Keratinocyte (primary cell): ENCODE data around the gene JMJD7. TPM values are rescaled to one million over a fixed set of nuclear protein-coding genes. Genes with fewer than 3 reads are reported as not detected.

ENCODE experiments used
- DNase-seq: peaks from one replicate; pipeline ENCODE4 v3.0.0-alpha.2; 2011; ENCODE audit warnings: low read depth, missing footprints, low spot score
- FAIRE-seq: peaks from 2 replicates; lab custom pipeline; 2011; peaks lifted over from hg19 to GRCh38; lab: Jason Lieb, UNC
- H2AFZ ChIP-seq: 2 replicates; pipeline ENCODE4 v1.6.0; 2012; ENCODE audit warnings: low read length, control low read depth, inconsistent platforms; ENCODE audit not compliant: control insufficient read depth
- H3K27ac ChIP-seq: 2 replicates; pipeline ENCODE4 v1.5.1; 2011; ENCODE audit warnings: low read length; ENCODE audit not compliant: control insufficient read depth, insufficient read depth
- H3K27me3 ChIP-seq: 3 replicates; pipeline ENCODE4 v1.6.0; 2011; ENCODE audit warnings: low read length; ENCODE audit not compliant: control insufficient read depth, insufficient read depth; ENCODE audit errors: extremely low read depth
- H3K36me3 ChIP-seq, 2 experiments: 2 replicates in 1 of 2; 3 replicates in 1 of 2; pipeline ENCODE4 v1.5.1; 2011; ENCODE audit warnings: low read length in 2 of 2, mild to moderate bottlenecking in 1 of 2; ENCODE audit not compliant: control insufficient read depth in 2 of 2, insufficient read depth in 2 of 2; ENCODE audit errors: extremely low read depth in 1 of 2
- H3K4me1 ChIP-seq: 3 replicates; pipeline ENCODE4 v1.5.1; 2011; ENCODE audit warnings: low read length; ENCODE audit not compliant: control insufficient read depth, insufficient read depth; ENCODE audit errors: extremely low read depth
- H3K4me2 ChIP-seq: 3 replicates; pipeline ENCODE4 v1.6.0; 2011; ENCODE audit warnings: low read depth, low read length; ENCODE audit not compliant: control insufficient read depth, insufficient read depth; ENCODE audit errors: extremely low read depth
- H3K4me3 ChIP-seq, 3 experiments: fragments of 200-600 bp in 1 of 3; sonication (generic) in 1 of 3; 2 replicates in 2 of 3; 3 replicates in 1 of 3; pipeline ENCODE4 v1.5.1; 2011 to 2016; ENCODE audit warnings: low read length in 3 of 3, mild to moderate bottlenecking in 3 of 3, control low read depth in 2 of 3, inconsistent platforms in 1 of 3, low read depth in 1 of 3, mixed read lengths in 1 of 3, mixed run types in 1 of 3, moderate library complexity in 1 of 3; ENCODE audit not compliant: control insufficient read depth in 2 of 3, insufficient read depth in 2 of 3; ENCODE audit errors: extremely low read depth in 1 of 3
- H3K79me2 ChIP-seq: 2 replicates; pipeline ENCODE4 v1.6.0; 2012; ENCODE audit warnings: low read length; ENCODE audit not compliant: control insufficient read depth, insufficient read depth
- H3K9ac ChIP-seq: 3 replicates; pipeline ENCODE4 v1.6.0; 2011; ENCODE audit warnings: low read length; ENCODE audit not compliant: control insufficient read depth, insufficient read depth; ENCODE audit errors: extremely low read depth
- H3K9me1 ChIP-seq: 3 replicates; pipeline ENCODE4 v1.6.0; 2011; ENCODE audit warnings: low read length; ENCODE audit not compliant: control insufficient read depth, insufficient read depth; ENCODE audit errors: extremely low read depth
- H3K9me3 ChIP-seq: 2 replicates; pipeline ENCODE4 v1.5.1; 2012; ENCODE audit warnings: low read depth, low read length; ENCODE audit not compliant: control insufficient read depth
- H4K20me1 ChIP-seq: 3 replicates; pipeline ENCODE4 v1.6.0; 2011; ENCODE audit warnings: low read length; ENCODE audit not compliant: control insufficient read depth, insufficient read depth; ENCODE audit errors: extremely low read depth
- EZH2 ChIP-seq: IDR thresholded peaks from one replicate; pipeline ENCODE4 v1.6.1; 2012; ENCODE audit warnings: inconsistent platforms, mild to moderate bottlenecking, low read length, moderate library complexity
- dilution Hi-C: fragments of 300-500 bp; cut with MboI; formaldehyde crosslinking; loops from one replicate; pipeline ENCODE4 v1.7.0; 2020; ENCODE audit warnings: low sequenced_read_pairs; ENCODE audit not compliant: extremely low pct_ligation_motif_present
- polyA plus RNA-seq, 5 experiments: library from polyadenylated mRNA; depleted of rRNA in 3 of 5; stranded (reverse) in 3 of 5; stranded (forward) in 1 of 5; unstranded in 1 of 5; fragments of >200 nt; gene quantifications; 1 replicate in 1 of 5; 2 replicates in 3 of 5; 3 replicates in 1 of 5; pipeline versions ENCODE4 v1.2.1 to v1.2.3, GENCODE V29; 2011 to 2012; ENCODE audit warnings: missing spikeins in 2 of 5, low read depth in 1 of 5, low replicate concordance in 1 of 5
- TF ChIP-seq, protein P1 (sequence below), 3 experiments: IDR thresholded peaks in 1 of 3; conservative IDR thresholded peaks in 1 of 3; optimal IDR thresholded peaks in 1 of 3; 2 replicates in 2 of 3; 3 replicates in 1 of 3; pipeline versions ENCODE3 to v1.5.1; 2011; ENCODE audit warnings: low read length in 3 of 3, mild to moderate bottlenecking in 3 of 3, moderate library complexity in 2 of 3, control low read depth in 1 of 3, inconsistent platforms in 1 of 3; ENCODE audit not compliant: insufficient read depth in 2 of 3; ENCODE audit errors: extremely low read depth in 1 of 3

Gene JMJD7
- polyA plus RNA-seq, 1 donor (not counting 4 experiments of a cell fraction or from before 2014, with no cell fraction given), result 8.2 TPM

DNA sequence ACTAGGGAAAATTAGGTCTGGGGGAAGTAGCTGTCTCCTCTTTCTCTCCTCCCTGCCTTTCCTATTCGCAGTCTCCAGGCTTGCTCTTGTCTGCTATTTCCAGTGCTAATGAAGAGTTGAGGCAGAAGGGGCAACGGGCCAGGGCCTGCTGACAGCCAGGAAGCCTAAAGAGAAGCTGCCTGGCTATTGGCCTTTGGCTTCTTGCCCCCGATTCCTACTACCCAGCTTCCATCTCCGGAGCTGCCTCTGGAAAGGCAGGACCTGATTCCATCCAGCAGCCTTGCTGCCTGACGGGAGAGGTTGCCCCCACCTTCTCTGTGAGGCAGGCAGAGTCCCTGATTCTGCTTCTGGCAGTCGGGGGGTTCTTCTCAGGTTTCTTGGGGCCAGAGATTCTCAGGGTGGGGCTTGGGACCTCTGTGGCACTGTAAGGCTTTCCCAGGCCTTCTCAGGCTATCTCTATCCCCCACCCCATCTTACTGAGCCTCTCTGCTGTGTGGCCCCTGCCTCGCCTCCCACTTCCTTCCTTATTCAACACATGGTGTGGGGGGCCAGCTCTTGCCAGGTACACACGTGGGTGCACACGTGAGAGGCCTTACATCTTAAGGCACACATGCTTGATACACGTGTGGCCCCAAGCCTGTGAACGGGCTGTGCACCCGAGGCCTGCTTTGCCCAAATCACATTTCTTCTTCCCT, 18.2 kb upstream of the JMJD7 start:
- H3K9me3 ChIP-seq, result no peaks in the 10 kb centered on the region
- DNase-seq, result no peak
- FAIRE-seq, result no peak
- TF ChIP-seq EZH2, result no peak
- TF ChIP-seq, protein P1, sequence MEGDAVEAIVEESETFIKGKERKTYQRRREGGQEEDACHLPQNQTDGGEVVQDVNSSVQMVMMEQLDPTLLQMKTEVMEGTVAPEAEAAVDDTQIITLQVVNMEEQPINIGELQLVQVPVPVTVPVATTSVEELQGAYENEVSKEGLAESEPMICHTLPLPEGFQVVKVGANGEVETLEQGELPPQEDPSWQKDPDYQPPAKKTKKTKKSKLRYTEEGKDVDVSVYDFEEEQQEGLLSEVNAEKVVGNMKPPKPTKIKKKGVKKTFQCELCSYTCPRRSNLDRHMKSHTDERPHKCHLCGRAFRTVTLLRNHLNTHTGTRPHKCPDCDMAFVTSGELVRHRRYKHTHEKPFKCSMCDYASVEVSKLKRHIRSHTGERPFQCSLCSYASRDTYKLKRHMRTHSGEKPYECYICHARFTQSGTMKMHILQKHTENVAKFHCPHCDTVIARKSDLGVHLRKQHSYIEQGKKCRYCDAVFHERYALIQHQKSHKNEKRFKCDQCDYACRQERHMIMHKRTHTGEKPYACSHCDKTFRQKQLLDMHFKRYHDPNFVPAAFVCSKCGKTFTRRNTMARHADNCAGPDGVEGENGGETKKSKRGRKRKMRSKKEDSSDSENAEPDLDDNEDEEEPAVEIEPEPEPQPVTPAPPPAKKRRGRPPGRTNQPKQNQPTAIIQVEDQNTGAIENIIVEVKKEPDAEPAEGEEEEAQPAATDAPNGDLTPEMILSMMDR (optimal IDR thresholded peaks at IDR 0.05 in 1 of 3, IDR thresholded peaks at IDR 0.05 in 1 of 3, conservative IDR thresholded peaks at IDR 0.05 in 1 of 3; ENCODE audit: extremely low read depth in 1 of 3, insufficient read depth in 2 of 3, low read length in 3 of 3), result no peak
- H3K4me3 ChIP-seq, result no peak overlapping the region
- peak overlapping the region; percentile 42 for H3K9ac ChIP-seq
- H3K4me1 ChIP-seq, result peaks cover 47% of the 10 kb centered on the region
- dilution Hi-C loops, result no loop called here
- H3K4me2 ChIP-seq, result peak overlapping the region; percentile 39
- peak overlapping the region; percentile 59 for H3K27ac ChIP-seq
- no peaks in the 10 kb centered on the region for H3K9me1 ChIP-seq
- peaks cover 55% of the 10 kb centered on the region for H3K79me2 ChIP-seq
- peaks cover 31 to 63% of the 10 kb centered on the region in 2 experiments for H3K36me3 ChIP-seq
- no peaks in the 10 kb centered on the region for H3K27me3 ChIP-seq
- H4K20me1 ChIP-seq, result no peaks in the 10 kb centered on the region
- H2AFZ ChIP-seq, result no peak overlapping the region

DNA sequence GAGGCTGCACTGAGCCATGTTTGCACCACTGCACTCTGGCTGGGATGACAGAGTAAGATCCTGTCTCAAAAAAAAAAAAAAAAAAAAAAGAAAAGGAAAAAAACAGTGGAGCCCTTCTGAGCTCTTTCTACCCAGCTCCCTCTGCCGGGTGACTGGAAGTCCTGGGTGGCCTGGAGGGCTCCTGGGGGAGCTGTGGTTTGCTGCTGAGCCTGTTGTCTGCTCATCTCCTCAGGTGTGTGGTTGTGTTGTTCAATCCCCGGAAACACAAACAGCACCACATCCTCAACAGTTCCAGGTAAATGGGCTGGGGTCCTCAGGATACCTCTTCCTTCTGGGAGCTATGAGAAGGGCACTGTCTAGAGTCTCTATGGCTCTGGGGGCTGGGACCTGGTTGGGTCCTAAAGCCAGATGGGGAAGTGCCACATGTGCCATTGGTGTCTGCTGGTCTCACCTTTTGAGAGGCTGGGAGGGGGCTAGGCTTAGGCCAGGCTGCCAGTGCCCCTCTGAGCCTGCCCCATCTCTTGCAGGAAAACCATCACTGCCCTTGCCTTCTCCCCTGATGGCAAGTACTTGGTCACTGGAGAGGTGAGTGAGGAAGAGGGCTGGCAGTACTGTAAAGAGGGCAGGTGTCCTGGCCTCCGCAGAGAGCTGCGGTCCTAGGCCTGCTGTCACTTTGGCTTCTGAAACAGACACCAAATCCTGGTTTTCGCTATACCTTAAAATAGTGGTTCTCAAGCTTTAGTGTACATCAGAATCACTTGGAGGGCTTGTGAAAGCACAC, 17.1 kb upstream of the JMJD7 start:
- Histone ChIP-seq H3K4me2 (no peak overlapping the region), H3K4me3 (no peak overlapping the region), H3K79me2 (peaks cover 48% of the 10 kb centered on the region), H3K36me3 (peaks cover 41 to 71% of the 10 kb centered on the region in 2 experiments), H3K9me1 (no peaks in the 10 kb centered on the region), H3K9ac (no peak overlapping the region), H3K9me3 (no peaks in the 10 kb centered on the region), H4K20me1 (no peaks in the 10 kb centered on the region), H3K4me1 (peaks cover 35% of the 10 kb centered on the region), H3K27ac (peak overlapping the region; percentile 59), H3K27me3 (no peaks in the 10 kb centered on the region), H2AFZ (no peak overlapping the region)
- DNase-seq (no peak), FAIRE-seq (no peak)
- TF ChIP-seq, protein P1 (optimal IDR thresholded peaks at IDR 0.05 in 1 of 3, IDR thresholded peaks at IDR 0.05 in 1 of 3, conservative IDR thresholded peaks at IDR 0.05 in 1 of 3; ENCODE audit: extremely low read depth in 1 of 3, insufficient read depth in 2 of 3, low read length in 3 of 3), result no peak
- TF ChIP-seq EZH2, result no peak
- dilution Hi-C loops, result no loop called here
